GM18519 (cell line): Measurements from ENCODE around the gene OGA.

Experiments
- ATAC-seq: cut with Tn5 transposase; IDR thresholded peaks from one replicate; pipeline ENCODE4 v1.9.1; 2021; ENCODE audit warnings: mild to moderate bottlenecking, moderate library complexity; ENCODE audit not compliant: unreplicated experiment, low FRiP score

OGA gene

DNA sequence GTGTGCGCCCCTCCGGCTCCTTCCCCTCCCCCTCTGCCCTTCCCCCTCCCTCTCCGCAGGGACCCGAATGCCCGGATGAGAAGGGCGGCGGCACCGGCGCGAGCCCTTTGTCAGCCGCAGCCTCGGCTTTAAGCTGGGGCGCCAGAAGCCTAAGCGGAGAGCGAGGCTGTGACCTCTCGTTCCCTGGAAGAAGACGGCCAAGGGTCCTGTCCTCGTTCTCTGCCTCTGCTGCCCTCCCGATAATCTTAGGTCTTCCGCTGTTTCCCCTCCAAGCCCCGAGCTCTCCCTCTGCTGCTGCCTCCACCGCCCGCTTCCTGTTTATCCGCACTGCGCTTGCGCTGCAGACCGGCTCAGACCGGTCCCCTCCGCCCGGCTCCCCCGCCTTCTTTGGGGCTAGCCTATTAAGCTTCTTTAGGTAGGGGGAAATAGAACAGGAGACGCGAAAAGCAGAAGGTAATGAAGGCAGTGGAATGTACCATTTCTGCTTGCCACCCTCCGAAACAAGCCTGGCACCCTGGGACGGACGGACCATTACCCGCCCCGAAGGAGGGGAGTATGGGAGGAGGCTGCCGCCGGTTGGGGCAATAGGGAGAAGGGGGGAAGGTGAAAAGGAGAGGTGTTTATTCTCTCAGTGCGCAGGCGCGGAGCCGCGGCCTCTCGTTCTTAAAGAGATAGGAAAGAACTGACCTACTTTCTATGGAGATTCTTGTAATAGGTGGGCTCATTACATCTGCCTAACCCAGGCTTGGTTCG, at the start of gene OGA:
OGA (minus strand) TSS at position 326 of the 753 bp plus-strand sequence. CDS start 422 bp downstream, outside the sequence.
- peak; percentile 82 for ATAC-seq

DNA sequence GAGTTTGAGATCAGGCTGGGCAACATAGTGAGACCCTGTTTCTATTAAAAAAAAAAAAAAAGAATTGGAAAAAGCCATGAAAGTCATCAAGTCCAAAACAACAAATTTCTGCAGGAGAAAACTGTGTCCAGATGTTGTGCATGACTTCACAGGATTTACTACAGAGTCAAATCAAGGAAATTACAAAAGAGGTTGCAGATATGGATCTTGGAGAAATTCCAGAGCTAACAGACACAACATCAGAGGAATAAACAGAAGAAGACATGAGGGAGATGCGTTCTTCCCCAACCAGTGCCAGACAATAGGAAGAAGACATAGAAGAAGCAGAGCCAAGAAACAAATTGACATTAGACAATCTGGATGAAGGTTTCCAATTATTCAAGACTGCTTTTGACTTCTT, 49.7 kb upstream of the OGA start:
- ATAC-seq = no peak

DNA sequence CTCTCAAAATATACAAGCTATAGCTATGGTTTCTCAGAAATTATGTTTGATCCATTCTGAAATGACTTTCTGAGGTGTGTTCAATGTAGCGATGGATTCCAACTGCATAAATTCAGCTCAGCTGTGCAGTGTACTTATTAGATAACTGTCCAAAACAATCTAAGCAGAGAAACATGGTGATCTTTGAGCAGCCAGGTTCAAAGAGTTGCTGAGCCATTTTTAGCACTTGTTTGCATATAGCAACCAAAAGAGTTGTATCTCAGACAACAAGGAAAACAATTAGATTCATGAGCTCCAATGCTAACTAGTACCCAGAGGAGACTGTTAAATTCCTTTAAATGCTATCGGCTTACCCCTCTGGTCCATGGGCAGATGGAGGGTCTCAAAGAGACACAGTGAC, 41.3 kb upstream of the OGA start:
- no peak for ATAC-seq

DNA sequence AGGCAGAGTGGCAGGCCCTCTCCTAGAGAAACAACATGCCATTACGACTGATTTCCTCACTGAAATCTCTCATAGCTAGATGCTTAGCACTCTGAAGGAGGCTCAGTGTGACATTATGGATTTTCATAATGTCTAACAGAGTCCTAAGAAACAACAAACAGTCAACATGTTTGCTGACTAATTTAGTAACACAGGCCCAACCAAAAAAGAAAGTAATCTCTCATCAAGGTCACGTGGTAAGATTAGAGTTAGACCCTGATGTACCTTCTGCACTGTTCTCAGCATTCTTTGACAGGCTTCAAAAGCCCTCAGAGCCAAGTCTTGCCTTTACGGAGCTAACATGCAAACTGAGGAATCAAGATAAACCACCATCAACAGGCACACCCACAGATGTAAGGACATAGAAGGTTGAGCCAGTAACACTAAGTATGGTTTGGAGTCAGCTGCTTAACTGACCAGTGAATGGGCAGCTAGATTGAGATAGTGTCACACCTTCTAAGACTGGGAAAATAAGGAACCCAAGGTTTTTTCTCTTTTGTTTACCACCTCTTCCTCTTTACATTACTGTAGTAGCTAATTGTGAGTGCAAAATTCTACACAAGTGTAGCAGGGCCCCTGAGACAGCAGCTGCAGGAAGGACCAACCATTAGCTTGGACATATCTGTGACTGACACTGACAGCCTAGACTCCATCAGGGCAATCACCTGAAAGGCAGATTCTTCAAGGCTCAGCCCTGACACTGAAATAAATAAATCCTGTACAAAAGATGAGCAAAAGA, 40.7 kb upstream of the OGA start:
- ATAC-seq = peak; percentile 54

DNA sequence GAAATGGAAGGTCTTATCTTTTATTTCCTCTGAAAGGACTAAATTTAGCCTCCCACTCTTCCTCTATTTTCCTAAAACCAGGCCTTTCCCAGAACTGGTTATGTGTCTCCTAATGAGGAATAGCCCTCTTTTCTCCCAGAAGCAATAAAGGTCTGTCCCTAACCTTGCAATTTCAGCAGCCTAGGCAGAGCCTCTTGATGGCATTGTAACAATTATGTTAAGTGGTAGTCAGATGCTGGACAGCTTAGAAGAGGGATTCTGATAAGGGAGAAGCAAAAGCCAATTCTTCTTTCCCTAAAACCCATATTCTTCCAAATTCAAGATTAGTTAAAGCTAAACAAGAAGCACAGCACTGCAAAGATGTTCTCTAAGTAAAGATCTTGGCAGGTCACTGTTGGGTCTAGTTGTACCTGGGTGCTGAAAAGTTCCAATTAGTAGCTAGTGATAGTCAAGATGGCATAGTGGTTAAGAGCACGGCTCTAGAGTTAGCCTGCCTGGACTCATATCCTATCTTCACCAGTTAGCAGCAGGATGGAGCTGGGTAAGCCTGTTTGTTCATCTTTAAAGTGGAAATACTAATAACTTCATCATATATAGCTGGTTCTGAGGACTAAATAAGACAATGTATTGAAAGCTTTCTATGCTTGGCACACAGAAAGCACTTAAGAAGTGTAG, 39.7 kb upstream of the OGA start:
- no peak for ATAC-seq

DNA sequence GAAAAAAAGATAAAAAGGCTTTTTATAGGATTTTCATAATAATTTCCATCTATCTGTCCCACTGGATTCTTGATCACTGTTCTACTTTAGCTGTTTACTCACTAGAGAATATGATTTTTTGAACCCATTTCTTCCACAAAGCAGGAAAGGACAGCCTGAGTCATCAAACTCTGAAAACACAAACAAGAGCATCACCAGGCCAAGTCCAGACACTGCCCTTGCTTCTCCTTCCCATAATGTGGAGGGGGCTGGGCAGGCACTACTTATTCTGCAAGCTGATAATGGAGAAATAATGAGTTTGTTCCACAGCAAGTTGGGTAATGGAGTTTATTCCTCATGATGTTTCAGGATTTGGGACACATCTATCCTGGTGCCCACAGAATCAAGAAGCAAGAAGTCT, 38.4 kb upstream of the OGA start:
- ATAC-seq = no peak

DNA sequence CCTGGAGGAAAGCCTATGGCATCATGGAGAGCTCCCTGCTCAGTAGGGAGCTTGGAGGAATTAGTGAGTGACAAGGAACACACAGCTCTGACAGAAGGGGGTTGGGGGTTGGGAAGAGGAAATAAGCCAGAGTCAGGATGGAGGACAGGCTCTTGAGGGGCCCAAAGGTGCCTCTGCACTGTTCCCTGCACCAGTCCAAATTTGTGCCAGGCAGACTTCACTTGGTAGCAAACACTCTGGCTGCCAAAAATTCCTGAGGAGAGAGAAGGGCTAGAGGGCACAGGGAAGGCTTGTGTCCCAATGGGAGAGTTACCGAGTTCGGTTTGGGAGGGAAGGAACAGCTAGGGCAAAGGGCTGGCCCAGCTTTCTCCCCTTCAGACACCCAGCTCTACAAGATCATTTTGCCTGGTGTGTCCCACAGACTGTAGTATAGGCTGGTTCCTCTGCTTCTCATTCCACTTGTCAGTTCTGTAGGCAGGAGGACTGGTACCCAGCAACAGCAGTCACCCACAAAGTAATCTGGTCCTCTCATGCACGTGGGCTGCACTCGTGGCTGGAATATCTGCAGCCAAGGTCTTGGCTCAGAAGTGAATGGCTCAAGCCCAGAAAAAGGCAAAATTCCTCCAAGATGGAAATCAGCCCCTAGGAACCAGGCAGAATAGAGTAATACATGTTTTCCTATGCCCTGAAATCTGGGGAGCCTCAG, 33.3 kb upstream of the OGA start:
- ATAC-seq = no peak

DNA sequence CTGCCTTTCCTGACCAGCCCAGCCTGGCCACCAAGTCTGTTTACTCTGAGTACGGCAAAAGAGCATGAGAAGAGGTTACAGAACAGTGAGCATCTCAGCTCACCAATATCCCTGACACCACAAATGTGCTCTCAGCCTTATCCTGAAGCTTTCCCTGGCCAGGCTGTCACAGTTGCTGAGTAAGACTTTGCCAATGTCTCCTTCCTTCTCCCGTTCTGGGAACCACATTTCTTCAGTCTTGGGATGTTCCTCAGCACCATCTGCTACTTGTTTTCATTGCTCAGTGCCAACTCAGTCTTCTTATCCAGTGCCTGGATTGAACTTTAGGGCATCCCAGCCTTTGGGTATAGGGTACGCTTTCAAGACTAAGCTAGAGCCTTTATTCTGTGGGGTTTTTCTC, 32.5 kb upstream of the OGA start:
- no peak for ATAC-seq

DNA sequence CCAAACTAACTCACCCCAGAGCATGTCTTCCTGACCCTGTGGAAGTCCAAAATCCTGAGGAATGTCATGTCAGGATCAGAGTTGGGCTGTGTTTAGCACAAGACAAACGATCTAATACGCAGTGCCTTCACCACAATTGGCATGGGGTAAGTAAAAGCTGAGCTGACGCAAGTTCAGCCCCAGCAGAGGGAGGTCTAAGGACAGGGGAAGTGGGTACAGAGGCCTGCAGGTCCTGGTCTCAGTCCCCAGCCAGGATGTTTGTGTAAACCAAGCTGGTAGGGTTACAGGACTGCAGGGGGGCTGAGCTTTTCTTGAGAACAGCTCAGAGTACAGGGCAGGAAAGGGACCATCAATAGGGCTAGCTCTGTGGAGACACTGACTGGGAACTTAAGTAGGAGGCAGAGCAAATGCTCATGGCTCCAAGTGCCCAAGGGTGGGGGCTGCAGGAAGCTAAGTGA, 30.7 kb upstream of the OGA start:
- no peak for ATAC-seq

DNA sequence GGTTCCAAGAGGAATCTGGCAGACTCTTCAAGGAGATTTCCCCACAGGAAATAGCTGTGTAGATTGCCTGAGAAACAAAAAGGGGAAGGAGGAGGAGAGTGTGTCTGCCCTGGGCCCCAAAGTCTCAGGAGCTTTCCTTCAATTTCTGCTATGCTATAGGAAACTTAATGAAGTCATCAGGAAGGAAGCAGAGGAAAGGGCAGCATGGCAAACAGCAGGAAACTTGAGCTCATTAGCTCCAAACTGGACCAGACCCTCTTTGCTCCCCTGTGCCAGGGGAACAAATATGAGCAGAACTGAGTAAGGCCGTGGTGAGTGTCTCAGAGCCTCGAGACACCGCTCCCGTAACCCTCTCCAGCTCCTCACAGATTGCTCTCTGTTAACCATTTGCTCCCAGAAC, 30.2 kb upstream of the OGA start:
- ATAC-seq = no peak

DNA sequence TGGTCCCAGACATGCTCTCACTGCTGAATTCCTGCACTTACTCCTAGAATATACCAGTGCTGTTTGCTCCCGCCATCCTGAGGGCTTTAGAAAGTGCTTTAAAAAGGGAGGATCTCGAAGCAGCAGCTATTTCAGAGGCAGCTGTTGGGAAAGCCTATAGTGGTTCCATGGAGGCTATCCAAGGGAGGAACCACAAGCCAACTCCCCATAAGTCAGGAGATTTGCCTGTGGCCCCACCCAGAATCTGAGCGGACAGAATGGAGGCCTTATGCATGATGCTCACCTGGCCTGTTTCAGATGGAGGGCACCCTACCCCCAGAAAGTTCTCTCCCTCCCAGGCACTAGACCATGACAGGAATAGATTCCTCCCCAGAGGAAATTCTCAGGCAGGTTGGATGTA, 27.6 kb upstream of the OGA start:
- ATAC-seq = no peak

DNA sequence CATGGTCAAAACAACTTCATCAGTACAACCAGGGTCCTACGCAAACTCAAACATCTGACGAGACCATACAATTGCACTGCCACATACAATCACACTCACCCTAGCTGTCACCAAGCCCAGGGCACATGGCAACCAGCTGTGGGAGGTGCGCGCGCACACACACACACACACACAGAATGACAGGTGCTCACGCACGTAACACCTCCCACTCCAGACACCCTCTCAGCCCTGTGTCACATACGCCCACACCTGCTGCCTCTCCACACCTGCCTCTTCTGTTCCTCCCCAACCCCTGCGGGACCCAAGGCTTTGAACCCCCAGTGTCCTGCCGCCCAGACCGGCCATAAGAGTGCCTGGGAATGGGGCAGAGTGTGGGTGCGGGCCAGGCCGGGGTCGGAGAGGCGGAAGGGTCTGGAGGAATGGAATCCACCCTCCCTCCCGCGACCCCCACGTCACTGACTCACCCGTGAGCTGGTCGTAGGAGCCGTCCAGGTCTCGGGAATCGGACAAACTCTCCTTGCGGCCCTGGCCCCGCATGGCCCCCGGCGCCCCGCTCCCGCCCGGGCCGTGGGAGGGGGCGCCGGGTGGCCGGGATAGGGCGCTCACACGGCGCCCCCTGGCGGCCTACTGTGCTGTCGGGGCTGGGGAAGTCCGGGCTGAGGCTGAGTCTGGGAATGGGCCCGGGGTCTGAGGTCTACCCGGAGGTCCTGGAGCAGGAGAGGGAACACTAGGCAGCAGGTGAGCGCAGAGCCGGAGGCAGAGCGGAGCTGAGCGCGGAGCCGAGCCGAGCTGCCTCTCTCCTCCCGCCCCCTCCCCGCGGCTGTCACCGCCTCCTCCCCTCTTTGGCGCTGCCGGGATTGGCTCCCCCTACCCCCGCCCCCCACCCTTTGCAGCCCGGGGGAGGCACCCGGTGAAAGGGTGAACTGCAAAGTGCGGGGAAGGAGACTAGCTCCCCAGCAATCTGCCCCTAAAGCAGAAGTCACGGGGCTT, 25.1 kb upstream of the OGA start, which contains the start of gene KCNIP2:
KCNIP2 (minus strand) TSS at position 769 of the 990 bp plus-strand sequence; CDS start at position 537, 232 bp downstream.
- ATAC-seq = no peak

DNA sequence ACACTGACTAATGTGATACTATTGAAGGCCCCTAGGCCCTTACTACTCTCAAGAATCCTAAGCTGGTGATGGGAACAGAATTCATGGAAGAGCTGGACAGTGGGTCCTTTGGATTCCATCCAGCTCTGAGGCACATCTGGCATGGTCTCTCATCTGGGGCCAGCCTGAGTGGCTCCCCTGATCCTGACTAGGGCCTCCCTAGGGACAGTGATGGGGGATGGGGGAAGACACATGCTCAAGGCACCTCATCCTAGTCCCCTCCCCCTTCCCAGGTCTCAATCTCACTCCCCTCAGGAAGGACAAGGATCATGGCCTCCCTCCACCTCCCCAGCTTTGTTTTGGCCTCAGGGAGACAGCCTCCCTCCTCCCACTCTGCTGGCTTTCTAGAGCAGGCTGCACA, 23.6 kb upstream of the OGA start:
- ATAC-seq = no peak

DNA sequence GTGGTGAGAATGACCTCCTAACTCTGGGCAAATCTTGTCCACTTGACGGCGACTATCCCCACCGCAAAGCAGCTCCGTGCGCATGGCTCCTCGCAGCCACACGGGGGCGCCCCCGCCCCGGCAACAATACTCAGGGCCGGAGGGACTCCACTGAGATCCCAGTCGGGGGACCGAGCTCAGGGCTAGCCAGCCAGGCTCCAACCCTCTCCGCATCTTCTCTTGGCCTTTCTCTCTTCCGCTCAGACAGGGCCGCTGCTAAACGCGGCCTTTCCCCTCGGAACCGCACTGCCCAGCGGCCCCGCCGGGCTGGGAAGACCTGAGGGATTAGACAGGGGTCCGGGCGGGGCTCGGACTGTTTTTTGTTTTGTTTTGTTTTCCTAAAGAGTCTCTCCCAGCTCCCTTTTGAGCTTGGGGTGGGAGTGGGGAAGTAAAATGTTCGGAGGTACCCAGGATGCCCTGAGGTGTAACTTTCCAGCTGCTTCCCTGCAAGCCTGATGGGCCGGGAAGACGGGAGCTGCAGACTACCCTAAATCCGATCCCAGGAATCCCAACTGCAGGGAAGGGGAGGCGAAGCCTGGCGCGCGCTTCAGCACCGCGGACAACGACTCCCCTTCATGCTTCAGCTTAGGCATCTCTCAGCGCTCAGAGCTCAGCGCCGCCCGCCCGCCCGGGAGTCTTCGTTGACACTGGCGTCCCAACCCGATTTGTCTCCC, 22.7 kb upstream of the OGA start:
- peak; percentile 53 for ATAC-seq

DNA sequence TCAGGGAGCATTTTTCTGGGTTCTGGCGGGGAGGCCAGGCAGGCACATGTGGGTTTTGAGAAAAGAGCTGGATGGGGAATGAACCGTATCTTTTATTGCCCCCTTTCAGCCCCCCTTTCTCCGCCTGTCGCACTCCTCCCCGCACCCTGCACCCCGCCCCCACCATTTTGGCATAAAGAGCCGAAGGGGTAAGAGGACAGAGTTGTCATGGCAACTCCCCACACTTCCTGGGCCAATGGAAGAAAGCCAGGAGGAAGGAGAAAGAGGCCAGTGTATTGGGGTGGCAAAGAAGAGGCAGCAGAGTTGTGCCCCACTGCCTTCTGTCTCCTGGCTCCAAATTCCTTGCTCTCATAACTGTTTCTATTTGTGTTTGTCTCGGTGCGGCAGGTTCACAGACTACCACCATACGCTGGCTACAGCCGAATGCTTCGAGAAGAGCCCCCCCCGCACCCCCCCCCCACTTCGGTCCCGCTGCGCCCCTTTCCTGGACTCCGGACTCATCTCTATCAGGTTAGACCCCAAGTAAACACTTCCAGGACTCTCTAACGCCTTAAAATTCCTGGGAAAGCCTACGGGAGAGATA, 21.9 kb upstream of the OGA start:
- ATAC-seq = no peak

DNA sequence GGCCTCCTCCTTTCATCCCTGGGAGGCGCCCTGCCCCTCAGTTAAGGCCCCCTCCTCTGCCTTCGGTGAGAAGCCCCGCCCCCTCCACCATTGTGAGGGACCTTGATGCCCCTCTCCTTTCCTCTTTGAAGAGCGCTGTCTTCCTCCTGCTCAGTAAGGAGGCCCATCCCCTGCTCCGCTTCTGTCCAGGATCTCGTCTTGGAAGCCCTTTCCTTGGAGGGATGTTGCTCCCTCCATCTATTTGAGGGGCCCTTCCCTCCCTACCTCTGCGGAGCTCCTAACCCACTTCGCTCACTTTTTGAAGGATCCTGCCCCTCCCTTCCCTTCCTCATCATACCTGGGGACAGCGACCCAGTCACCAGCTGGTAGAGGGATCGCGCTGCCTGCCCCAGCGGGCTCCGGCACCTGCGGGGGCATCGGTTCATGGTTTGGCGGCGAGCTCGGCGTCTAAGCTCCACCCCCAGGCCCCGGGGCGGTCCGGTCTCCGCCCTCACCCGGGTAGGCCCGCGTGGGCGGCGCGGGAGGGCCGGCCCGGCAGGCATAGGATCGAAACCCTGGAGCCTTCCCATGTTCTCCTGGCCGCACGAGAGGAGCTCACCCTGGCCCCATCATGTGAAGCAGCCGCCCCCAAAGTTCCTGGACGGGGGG, 21.3 kb upstream of the OGA start:
- ATAC-seq = no peak

DNA sequence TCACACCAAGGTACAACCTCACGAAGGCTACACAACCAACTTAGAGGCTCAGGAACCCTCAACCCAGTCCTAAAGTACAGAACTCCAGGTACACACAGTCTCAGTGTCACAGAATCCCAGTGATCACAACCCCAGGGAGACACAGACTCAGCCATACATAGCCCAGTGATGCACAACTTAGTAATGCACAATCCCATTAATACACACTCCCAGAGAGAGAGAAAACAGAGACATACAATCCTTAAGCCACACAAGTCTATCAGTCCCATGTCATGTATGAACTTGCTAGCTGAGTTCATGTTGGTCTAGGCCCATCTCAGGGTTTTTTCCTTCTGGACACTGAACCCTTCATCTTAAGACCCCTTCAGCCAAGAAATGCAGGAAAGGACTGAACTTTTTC, 20.8 kb upstream of the OGA start:
- no peak for ATAC-seq

DNA sequence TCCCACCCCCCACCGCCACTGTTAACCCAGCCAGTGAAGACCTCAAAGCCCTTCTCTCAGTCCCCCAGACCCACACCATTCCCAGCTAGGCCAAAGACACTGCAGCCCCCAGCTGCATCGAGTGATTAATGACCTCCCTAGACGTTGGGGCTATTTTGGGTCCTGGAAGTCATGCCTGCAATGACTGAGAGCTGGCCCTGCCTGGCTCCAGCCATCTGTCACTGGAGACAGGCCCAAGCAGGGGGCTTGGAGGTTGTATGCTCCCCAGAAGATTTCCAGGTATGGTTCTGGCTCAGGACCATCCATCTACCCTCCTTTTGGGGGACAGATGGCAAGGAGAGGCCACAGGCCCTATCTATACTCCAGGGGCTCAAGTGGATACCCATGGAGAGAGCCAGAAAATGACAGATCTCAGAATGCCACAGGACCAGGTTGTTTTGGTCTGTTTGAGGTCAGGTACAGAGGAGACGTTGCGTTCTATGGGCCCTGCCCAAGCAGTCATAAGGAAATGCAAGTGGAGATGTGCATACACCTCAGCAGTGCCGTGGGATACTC, 20.2 kb upstream of the OGA start:
- no peak for ATAC-seq
